Left colon (tissue), 2 donors: Measurements from ENCODE around the gene RNLS. TPM values are rescaled to one million over a fixed set of nuclear protein-coding genes. Genes with fewer than 3 reads are reported as not detected.

Experiments
- ATAC-seq: fragments of 200-7000 bp; cut with Tn5 transposase; one replicate; pipeline ENCODE4 v1.9.1; 2020; ENCODE audit warnings: mild to moderate bottlenecking, moderate library complexity
- DNase-seq, 2 donors: peaks; one replicate each; pipeline ENCODE4 v3.0.0-alpha.2; 2020
- intact Hi-C, 2 donors: fragments of 100-400 bp; cut with DNase I in 1 of 2; cut with micrococcal nuclease in 1 of 2; formaldehyde crosslinking; loops; one replicate each; pipeline versions ENCODE4 v1.11.2 to v1.14.0; 2022; cut with DNase I, micrococcal nuclease
- total RNA-seq, 2 donors: library from RNA; stranded (reverse); fragmentation: NEBNext Ultra II Directional; extraction: Animal tissue kit (Norgen Biotek cat#: 25700); gene quantifications; one replicate each; pipeline ENCODE4 v1.2.1, GENCODE V29; 2021
- donor health status: DM: no; HTN: no; CAD: no.
- donor health status: DM: yes; HTN: yes; CAD: no.

The RNLS gene
- total RNA-seq, 2 donors from 2014 or later, result 15.0 to 18.6 TPM

DNA sequence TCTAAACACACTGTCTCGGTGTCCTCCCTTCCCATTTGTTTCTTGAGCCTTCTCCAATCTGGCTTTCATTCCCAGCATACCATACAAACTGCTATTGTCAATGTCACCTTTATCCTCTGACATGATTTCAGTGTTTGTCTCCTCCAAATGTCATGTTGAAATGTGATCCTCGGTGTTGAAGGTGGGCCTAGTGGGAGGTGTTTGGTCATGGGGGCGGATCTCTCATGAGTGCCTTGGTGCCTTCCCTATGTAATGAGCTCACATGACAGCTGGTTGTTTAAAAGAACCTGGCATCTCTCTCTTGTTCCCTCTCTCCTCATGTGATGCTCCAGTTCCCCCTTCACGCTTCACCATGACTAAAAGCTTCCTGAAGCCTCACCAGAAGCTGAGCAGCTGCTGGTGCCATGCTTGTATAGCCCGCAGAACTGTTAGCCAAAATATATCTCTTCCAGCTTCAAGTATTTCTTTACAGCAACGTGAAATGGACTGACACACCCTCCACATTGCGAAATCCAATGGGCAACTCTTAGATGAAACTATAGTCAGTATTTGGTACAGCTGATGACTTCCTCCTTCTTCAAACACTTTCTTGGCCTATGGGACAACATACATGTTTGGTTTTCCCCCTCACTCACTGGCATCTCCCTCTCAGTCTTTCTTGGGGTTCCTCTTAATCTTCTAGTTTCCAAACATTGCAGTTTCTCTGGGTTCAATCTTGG, 27.8 kb downstream of the RNLS start:
- intact Hi-C loops, result loop anchor here in 1 of 2 donors (10.0 kb wide), 2 partner anchors 151 to 701 kb away; no protein-coding TSS in a partner anchor
- DNase-seq, result no peak
- no peak for ATAC-seq

- intact Hi-C loops, result loop anchor here in 1 of 2 donors (10.0 kb wide), 2 partner anchors 148 to 698 kb away; no protein-coding TSS in a partner anchor
- ATAC-seq (peak; percentile 96), DNase-seq (peak; percentile 33 to 34)
Observed at GRCh38 chr10:88553116-88553752, 29.9 kb downstream of the RNLS start.

DNA sequence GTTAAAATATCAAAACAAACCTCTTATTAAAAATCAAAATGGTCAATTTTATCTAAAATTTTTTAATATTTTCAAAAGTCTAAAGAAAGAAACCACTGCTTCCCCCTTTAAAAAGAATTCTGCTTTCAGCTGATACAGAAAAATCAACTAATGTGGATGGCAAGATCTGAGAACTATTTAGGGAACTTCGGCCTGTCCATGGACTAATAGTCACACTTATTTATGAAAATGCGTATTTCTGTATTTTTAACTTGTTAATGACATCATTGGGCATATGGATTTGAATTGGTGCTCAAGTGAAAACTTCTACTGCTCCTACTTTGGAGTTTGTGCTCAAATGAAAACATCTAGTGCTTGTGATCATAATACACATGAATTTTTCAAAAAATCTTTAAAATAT, 31.9 kb downstream of the RNLS start:
- no peak for ATAC-seq
- intact Hi-C loops, result loop anchor here in 1 of 2 donors (10.0 kb wide), 2 partner anchors 146 to 696 kb away; no protein-coding TSS in a partner anchor

GRCh38 chr10:88546497-88546896, 36.6 kb downstream of the RNLS start:
- intact Hi-C loops, result no loop called here
- ATAC-seq, result no peak
- no peak for DNase-seq

More for the DNA sequence above, 31.9 kb downstream of the RNLS start:
- no peak for DNase-seq

GRCh38 chr10:88545359-88545758, 37.8 kb downstream of the RNLS start:
- ATAC-seq, result no peak

DNA sequence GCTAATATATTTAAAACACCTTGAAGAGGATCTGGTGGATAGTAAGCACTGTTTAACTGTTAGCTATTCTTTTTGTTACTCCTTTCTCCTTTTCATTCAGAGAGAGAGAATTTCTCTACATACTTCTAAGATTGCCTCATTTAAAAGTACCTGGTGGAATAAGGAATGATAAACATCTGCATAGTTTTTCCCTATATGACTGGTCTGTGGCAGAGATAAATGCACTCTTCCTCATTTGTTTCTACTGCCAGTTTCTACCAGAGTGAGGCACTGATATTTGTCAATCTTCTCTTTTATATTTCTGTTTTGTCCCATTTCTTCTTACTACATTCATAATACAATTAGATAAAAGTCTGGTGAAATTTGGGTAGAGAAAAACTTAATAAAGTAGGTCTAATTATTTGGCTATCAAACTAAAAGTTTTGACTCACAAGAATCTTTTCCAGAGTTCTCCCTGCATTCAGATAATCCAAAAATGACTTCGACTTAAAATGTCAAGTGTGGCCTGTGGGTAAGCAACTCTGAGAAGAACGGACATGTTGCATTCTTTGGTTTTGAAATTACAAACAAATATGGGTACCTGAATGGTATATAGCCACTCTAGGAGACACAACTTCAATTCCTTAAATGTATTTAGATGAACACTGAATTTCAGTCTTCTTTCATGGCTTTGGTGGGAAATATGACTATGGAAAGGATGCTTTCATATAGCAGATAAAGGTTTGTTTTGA, 38.8 kb downstream of the RNLS start:
- DNase-seq (no peak), ATAC-seq (no peak)
- intact Hi-C loops, result no loop called here

More at GRCh38 chr10:88545359-88545758, 37.8 kb downstream of the RNLS start:
- intact Hi-C loops, result no loop called here
- DNase-seq, result no peak

- DNase-seq (no peak), ATAC-seq (no peak)
- intact Hi-C loops, result no loop called here
Observed at GRCh38 chr10:88542522-88542921, 40.6 kb downstream of the RNLS start.

- no peak for ATAC-seq
- intact Hi-C loops, result no loop called here
- no peak for DNase-seq
Observed at GRCh38 chr10:88541116-88541626, 41.9 kb downstream of the RNLS start.

- intact Hi-C loops, result no loop called here
- ATAC-seq (no peak), DNase-seq (no peak)
Observed at GRCh38 chr10:88540351-88540750, 42.8 kb downstream of the RNLS start.

DNA sequence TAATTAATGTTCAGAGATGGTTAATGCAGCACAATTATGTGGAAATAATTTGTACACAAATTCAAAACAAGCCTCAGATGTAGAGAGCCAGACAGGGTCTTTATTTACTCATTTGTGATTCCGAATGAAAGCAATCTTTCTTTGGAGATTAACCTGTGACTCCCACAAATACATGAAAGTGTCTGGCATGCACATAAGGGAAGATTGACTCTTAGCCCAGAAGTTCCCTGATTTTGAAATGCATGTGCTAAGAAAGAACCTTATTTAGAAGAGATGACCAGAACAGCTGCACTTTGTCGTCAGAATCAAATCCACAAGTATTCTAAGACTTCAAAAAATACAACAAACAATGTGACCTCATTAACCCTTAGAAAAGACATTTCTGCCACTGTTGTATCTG, 45.1 kb downstream of the RNLS start:
- ATAC-seq (no peak), DNase-seq (no peak)
- intact Hi-C loops, result no loop called here

- no peak for ATAC-seq
- intact Hi-C loops, result no loop called here
- DNase-seq, result no peak
Observed at GRCh38 chr10:88537322-88537721, 45.8 kb downstream of the RNLS start.

- ATAC-seq (no peak), DNase-seq (no peak)
- intact Hi-C loops, result no loop called here
Observed at GRCh38 chr10:88536437-88536836, 46.7 kb downstream of the RNLS start.

DNA sequence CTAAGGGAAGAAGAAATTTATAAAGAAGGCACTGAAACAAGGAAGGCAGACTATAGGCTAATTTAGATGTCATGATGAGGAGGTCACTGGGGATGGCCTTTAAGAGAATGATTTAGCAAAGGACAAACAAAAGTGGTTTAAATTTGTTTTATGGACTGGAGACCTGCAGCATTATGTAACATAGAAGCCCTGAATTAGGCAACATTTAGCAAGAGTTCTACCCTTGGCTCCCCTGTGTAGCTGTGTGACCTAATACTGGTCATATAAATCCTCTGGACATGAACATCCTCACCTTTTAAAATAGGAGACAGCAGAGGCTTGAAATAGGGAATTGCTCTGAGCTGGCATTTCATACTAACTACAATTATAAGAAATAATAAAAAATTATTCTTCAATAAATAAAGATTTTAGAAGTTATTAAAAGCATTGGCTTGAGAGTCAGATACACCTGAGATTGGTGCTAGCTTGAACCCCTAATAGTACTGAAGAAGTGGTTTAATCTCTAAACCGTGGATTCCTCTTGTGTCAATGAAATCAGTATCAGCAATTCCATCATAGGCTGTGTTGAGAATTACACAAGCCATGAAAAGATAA, 48.9 kb downstream of the RNLS start:
- no peak for ATAC-seq
- DNase-seq, result no peak
- intact Hi-C loops, result no loop called here

DNA sequence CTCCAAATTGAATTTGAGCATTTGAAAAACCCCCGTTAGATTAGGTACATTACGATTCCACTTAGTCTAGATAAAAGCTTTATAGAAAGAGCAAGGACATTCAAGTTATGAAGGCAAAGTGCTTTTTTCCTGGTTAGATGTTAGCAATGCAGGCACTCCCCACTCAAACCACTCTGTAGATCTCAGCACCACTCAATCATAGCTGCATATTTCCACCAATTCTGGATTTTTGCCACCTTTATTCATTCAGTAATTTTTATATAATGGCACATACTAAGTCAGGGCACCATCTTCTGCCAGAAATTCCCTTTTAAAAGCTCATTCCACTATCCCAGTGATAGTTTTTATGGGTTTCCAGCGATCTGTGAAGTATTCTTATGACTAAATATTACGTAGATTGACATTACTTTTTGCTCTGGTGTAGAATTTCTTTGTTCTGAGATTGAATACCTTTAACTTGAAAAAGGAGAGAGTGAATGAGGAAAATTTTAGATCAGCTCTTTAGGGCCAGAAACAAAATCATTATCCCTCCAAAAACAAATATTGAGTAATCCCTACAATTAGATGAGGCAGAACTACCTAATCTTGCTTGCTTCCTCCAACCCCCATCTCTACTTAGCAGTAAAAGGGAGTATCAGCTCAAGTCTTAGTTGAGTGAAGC, 51.6 kb downstream of the RNLS start:
- no peak for ATAC-seq
- intact Hi-C loops, result no loop called here
- no peak for DNase-seq

GRCh38 chr10:88530629-88531391, 52.3 kb downstream of the RNLS start:
- no peak for DNase-seq
- ATAC-seq, result no peak
- intact Hi-C loops, result no loop called here

DNA sequence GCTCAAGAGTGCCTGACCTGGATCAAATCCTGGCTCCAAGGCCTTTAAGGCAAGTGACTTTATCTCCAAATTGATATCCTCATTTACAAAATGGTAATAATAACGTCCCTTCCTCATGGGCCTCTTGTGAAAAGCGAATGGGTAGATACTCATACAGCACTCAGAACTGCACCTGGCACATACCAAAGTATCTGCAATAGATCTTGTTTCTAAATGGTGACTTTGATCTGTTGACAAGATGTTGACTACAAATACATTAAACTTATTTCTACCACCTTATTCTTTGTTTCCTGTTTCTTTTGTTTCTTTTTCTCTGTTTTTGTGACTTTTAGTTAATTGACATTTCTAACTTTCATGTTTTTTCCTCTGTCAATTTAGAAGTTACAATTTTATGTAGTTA, 53.0 kb downstream of the RNLS start:
- intact Hi-C loops, result no loop called here
- ATAC-seq, result no peak

DNA sequence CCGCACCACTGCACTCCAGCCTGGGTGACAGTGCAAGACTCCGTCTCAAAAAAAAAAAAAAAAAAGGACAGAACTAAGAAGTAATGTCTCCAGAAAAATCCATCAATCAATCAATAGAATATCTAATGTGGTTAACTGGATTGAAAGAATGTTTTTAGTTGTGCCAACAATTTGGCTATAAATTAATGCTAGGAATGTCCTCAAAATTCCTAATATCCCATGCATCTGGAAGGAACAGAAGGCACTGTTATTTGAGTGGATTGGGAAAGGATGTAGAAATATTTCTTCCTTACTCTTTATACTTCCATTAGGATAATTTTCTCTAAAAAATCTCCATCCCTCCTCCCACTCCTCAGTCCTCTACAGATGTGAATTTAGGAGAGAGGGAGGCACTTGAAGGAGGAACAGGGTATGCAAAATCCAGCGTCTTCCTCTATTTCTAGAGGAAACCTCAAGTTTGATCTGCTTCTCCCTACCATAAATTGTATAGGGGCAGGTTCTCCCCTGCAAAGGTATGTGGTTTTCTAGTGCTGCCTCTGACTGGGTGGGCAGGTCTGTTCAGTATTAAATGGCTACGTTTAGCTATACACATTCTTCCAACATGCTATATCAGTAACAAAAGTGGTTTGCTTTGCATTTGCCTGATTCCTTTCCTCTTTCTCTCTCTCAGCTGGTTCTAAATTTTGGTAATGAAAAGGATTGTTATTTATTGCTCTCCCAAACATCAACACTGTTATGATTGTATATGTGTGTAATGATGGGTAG, 54.1 kb downstream of the RNLS start:
- DNase-seq, result no peak
- no peak for ATAC-seq
- intact Hi-C loops, result no loop called here

More for the DNA sequence above, 53.0 kb downstream of the RNLS start:
- no peak for DNase-seq
